SK-N-DZ (cell line): Measurements from ENCODE around the gene RIOX2.
A peak's percentile ranks its signal among the peaks of the same experiment; 100 is the strongest.

ENCODE experiments used
- DNase-seq: peaks from one replicate; pipeline ENCODE4 v3.0.0-alpha.2; 2015; ENCODE audit warnings: low spot score

Gene RIOX2

DNA sequence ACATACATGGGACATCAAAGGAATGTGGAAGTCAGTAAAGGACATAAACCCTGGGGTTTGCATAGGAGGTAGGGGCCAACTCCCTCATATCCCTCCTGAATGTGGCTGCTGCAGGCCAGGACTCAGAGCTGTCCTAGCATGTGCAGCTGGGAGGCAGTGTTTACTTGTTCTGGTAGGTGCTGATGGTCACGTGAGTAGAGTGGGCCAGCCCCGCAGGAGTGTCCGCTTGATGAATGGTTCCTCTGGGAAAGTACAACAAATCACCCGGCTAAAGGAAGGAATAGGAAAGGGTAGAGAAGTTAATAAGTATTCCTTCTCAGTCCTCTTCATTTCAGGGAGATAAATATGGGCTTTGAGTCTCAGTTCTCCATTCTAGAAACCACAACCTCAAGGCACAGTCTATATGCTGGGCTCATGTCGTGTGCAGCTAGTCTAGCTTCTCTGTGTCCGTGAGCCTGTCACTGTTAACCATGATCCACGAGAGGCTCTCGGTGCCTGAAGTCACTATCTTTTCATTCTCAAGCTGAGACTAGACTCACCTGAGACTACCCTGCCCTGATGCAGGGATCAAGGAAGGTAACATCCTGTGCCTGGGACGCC, 17.9 kb downstream of the RIOX2 start:
- DNase-seq: no peak

DNA sequence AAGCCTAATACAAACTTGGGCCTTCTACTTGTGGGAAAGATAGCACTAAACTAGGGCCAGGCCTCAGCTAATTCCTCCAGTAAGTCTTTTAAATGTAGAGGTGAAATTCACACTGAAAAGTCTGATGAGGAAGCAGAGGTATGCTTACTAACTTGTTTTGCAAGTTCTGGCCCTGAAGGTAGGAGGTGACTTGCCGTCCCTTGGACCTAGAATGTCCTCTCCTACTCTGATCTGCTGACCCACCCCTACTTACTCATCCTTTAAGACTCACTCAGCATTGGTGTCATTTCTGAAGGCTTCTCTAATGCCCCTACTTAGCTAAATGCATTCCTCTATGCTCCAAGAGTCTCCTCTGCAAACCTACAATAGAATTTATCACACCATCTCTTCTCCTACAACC, 19.4 kb downstream of the RIOX2 start:
- no peak for DNase-seq

DNA sequence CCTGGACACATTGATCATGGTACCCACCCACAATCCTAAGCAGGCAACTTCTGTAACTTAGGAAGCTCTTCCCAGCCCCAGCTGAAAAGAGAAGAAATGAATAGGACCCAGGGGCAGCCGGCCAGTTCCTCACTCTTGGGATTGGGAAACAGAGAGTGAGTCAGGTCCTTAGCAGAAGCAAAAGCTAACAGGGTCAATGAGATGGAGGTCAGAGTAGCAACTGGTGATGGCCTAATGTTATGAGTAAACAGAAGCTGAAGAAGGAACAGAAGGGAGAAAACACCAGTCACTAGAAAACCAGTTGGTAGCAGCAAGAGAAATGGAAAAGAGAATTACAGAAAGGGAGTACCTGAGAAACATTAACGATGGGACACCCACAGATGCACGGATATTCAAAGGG, 20.0 kb downstream of the RIOX2 start:
- no peak for DNase-seq

DNA sequence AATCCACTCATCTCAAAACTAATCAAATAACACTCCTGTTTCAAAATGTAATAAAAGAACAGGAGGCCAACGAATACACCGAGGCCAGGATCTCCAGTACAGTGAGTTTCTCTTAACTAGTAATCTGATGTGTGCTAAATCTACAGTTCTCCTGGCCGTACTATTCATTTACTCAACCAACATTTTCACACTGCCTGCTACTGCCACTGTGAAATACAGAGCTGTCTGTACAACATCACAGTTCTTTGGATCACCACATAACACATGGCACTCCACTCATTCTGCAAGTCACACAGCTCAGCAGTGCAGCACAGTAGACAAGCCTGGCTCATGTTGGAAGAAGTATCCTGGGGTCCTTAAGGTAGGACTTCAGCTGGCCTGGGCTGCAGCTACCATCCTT, 21.9 kb downstream of the RIOX2 start:
- DNase-seq: peak; percentile 75

DNA sequence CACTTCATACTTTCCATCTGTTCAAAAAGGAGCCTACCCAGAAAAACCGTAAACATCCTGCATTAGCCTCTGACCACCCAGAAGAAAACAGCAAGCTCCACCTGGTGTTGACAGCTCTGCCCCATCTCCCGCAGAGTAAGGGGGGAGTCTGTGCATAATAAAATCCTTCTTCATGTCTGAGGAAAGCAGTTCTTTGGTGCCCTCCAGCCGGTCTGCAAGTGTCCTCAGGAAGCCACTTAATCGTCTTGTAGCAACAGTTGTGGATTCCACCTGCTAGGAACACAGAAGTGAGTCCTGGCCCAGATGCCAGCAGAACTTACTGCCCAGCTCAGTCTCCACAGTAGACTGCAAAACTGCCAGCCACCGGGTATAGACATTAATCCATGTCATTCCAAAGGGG, 22.5 kb downstream of the RIOX2 start:
- DNase-seq: peak; percentile 27

DNA sequence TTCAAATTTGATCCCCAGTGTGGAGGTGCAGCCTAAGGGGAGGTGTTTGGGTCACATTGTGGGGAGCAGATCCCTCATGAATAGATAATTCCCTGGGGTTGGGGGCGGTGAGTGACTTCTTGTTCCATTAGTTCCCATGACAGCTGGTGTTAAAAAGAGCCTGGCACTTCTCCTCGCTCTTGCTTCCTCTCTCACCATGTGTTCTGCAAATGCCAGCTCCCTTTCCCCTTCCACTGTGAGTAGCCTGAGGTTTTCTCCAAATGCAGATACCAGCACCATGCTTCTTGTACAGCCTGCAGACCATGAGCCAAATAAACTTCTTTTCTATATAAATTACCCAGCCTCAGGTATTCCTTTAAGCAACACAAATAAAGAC, 23.1 kb downstream of the RIOX2 start:
- no peak for DNase-seq

DNA sequence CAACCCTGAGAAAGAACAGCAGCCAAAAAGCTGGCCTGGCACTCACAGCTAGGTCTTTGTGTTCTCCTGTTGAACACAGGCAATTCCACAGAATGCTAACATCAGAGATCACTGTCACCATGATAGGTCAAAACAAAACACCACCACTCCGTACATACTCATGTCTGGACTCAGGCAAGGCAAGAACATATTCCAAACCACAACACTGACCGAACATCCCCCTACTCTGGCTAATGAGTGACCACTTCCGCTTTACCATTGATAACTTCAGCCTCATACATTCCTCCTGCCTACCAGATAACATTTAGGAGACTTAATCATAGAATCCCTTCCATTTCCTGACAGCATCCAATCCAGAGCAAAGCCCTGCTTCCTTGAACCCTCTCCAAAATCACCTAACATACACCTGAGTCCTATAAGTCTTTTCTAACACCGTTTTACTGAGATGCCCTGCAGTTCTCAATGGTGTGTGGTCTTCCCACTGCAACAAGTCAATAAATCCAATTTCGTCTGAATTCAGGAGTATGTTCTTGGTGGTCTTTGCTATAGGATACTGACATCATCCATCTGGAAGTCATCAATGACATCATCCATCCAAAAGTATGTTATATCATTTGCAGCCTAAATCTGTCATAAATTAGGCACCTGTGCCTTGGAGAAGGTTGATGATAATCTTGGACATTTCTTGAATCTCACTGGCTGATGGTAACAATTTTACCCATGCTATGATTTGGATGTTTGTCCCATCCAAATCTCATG, 23.7 kb downstream of the RIOX2 start:
- DNase-seq: no peak

DNA sequence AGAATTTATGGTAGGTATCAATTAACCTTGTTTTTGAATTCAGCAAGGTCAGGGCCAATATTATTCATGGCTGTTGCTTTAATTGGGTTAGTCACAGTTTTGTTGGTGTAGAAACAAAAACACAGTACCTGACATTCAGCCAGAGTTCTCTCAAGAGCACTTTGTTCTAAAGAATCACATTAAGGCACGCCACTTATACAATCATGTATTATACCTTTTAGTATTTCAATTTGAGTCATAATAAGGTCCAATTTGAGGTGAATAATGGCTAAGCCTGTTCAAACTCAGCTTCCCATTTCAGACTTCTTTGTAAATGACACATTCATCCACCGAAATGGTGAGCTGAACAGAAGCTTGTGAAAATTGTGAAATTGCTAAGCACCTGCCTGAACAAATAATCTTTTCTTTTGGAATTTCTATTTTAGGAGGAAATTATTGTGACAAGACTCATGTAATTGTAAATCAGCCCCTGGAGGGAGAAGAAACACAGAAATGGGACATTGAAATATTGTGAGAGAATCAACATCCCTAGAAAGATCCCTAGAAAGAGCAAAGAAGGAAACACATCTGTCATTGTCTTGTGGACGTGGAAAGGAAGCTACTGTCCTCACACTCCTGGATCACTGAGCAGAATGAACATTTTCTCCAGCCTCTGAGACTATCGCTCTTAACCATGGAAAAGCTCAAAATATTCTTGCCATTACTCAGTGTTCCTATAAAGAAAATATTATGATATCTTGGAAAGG, 29.3 kb downstream of the RIOX2 start:
- no peak for DNase-seq

DNA sequence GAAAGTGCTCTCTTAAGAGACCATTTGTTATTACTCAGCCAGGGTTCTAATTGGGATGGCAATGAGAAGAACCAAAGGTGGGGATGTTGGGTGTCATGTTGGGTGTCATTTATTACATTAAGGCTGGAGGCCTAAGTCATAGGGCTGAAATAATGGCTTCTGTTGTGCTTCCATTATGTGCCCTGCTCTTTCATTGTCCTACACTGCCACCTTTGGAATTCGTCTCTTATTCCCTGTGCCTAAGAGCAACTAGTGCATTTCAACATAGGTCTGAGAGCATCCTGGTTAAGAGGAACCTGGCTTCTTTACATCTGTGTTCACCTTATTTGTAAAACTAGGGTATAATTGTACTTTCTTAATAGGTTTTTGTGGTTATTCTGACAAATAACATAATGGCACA, 32.2 kb downstream of the RIOX2 start:
- peak; percentile 16 for DNase-seq

DNA sequence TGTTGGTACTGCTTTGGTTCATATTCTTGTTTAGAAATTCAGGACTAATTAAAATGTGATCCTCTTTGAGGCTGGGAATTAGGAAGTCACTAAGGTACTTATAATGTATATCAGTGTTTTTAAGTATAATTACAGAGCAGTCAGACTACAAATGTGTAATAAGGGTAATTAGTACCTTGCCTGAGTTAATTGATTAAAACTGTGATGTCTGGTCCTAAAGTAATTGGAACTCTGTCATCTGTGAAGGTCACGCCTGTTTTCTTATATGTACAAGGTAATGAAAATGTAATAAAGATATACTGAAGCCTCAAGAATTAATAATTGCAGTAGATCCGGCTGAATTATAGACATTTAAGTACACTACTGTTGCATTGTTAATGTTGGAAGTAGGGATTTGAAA, 32.8 kb downstream of the RIOX2 start:
- no peak for DNase-seq

DNA sequence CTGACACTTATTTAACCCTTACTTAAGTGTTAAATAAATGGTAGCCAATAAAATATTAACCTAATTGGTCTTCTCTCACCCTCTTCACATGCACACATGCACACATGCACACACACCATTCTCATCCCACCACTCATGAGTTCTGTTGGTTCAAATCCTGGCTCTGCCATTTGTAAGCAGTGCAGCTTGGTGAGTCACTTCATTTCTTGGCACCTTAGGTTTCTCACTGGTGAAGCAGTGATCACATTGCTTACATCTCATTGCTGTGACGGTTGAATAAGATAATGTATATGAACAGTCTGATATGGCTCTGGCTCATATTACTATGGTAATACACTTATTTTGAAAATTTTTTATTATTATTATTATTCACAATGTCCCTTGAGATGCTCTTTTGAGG, 33.8 kb downstream of the RIOX2 start:
- DNase-seq: no peak

DNA sequence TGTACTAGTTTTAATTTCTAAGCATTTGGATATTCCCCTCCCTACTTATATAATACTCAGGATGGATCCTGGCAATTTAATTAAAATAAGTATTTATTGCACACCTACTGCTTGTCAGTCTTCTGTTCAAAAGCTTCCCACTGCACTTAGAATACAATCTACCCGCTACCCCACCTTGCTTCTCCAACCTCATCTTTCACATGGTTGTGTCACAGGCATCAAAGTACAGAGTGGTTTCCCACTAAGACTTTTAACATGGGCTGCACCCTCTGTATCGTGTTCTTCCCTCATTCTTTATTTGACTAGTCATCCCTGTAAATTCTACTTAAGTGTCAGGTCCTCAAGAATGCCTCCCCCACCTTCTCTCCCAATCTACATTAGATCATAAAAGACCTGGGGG, 35.0 kb downstream of the RIOX2 start:
- DNase-seq: no peak

DNA sequence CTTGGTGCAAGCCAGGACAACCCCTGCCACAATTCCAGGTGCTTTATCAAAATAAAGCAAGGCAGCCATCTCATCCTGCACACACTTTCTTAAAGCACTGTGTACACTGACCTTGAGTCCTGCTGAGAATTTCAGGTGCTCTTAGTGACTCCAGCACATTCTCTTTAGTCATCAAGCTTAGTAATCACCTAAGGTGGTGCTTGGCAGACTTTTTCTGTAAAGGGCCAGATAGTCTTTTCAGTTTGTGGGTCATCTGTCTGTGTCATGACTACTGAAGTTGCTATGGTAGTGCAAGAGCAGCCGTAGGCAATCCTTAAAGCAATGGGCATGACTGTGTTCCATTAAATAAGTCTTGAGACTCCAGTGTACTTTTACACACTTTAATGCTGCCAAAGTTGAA, 36.4 kb downstream of the RIOX2 start:
- DNase-seq: no peak

DNA sequence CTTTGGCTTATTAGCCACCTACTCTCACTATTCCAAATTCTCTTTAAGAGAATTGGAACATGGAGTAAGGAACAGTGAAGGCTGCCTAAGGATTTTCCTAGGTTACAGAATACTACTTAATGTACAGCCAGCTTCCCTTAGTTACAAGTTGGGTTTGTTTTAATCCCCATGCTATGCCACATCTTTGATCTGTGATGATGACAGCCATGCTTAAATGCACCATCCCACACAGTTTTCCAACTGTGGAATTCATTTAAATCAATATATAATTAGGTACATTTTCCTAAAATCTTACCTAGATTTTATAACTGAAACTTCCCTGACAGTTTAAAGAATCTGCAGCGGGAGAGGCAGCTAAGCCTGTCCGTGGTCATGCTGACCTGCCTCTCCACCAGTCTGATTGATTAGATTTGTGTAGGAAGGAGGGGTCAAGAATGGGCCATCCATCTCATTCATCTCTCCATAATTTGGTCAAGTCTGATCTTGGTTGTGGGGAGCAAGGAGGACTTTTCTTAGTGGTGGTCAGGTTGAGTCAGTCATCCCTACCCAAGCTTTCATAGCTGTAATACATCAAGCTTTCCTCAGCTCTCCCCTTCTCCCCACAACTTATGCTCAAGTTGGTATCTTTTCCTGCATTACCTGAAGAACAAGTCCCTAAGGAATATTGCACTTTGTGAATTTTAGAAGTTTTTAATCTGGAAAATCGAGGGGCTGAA, 37.1 kb downstream of the RIOX2 start:
- no peak for DNase-seq

DNA sequence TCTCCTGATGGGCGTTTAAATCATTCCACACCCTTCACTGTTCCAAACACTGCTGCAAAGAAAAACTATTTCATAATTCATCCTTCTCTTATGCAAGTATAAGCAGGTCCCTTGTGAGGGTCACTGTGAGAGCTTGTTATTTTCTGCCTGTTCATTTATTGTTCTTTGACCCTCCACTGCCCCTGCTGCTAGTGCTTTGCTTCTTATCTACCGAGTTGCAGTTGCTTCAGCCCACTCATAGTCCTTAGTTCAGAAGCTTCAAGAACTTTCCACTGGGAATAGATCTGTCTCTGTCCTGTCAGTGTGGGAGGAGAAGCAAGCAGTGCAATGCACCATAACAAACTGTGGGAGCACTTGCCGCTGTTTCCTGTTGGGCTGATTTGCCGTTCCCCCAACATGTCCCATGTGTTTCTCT, 39.8 kb downstream of the RIOX2 start:
- no peak for DNase-seq

DNA sequence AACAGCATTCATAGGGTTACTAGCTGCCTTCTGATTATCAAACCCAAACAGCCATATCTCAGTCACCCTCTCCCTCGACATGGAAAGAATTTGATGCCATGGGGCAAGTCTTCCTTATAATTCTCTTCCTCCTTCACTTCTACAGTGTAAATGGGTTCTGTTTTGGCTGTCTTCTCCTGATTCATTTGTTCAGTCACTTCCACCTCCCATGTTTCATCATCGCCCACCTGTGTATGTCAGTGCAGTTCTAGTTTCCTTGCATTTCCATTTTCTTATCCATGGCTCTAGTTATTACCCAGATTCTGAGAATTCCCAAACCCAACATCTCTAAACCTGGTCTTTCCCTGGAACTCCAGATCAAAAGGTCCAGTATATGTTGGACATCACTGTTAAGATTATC, 41.0 kb downstream of the RIOX2 start:
- DNase-seq: no peak

DNA sequence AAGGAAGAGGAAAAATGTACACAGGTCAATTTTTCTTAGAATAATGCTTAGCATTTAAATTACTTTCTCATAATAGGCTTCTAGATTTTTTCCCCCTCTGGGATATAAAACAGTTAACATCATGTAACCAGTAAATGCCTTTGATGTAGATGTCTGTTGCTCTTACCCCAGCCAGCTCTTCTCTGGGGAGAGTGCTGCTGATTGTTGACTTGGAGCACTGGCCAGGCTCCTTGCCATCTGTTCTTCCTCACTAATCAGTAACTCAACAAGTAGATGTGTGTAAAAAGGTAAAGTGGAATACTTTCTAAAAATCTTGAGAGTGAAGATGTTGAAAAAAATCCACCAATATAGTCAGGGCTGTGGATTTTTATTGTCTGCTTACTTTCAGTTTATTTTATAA, 42.2 kb downstream of the RIOX2 start:
- DNase-seq: no peak

DNA sequence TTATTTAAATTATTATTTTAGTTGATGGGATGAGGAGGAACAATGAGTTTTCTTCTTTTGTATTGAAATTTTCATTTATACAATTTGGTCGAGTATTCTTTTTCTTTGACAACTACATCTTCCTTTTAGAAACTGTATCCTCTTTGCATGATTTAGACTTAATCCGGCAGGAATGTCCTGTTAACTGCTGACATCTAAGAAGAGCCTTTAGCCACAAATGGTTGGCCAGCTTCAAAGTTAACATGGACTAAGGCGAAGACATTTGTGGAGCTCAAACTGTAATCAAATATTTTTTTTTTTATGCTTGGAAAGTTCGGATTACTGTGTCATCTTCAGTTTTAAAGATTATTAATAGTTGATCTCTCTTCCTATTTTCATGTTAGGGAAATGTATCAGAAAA, 43.2 kb downstream of the RIOX2 start:
- no peak for DNase-seq

DNA sequence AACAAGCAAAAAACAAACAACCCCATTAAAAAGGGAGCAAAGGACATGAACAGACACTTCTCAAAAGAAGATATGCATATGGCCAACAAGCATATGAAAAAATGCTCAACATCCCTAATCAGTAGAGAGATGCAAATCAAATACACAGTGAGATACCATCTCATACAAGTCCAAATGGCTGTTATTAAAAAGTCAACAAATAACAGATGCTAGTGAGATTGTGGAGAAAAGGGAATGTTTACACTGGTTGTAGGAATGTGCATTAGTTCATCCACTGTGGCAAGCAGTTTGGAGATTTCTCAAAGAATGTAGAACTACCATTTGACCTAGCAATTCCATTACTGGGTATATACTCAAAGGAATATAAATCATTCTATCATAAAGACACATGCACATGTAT, 44.5 kb downstream of the RIOX2 start:
- DNase-seq: no peak

DNA sequence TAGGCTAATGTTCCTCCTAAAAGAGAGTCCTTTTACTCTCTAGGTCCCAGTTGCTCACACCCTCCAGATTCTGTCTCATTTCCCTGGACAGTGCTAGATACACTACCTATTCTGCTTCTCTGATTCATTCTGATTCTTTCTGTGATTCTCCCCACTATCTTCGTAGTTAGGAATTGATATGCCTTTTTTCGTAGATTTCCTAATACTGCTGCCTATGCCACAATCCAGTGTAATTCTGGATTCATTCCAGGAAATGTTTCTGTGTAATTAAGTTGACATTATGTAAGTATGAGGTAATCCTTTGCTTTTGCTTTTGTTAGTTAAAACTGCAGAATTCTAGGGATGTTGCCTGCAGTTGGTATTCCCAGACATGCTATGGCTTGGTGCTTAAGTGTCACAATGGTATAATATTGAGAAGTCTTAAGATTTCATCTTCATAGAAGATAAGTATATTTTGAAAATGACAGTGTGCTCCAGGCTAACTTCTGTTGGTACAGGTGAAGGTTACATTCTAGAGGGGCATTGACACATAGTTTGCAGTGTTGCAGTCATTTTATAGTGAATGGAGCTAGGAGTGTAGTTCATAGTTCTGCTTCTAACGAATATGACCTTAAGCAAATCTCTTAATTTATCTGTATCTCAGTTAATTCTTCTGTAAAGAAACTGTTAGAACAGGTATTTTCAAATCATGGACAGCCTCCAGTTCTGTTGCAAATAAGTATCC, 54.3 kb downstream of the RIOX2 start:
- DNase-seq: no peak

DNA sequence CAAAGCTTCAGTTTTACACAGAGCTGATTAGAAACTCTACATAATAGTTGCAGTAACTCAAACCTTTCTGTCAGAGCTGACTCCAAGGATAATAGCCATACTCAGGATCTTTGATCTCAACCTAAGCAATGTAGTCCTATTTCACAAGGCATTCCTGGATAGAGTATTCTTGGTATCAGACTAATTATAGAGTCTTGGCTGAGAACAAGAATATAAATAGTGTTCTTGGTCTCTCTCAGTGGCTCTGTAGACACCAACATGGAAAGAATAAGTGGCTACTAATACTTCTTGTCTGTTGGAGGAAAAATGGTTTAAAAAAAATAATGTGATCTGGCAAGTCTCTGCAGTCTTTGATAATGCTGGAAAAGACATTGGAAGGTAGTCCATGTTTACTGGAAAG, 55.7 kb downstream of the RIOX2 start:
- DNase-seq: no peak

DNA sequence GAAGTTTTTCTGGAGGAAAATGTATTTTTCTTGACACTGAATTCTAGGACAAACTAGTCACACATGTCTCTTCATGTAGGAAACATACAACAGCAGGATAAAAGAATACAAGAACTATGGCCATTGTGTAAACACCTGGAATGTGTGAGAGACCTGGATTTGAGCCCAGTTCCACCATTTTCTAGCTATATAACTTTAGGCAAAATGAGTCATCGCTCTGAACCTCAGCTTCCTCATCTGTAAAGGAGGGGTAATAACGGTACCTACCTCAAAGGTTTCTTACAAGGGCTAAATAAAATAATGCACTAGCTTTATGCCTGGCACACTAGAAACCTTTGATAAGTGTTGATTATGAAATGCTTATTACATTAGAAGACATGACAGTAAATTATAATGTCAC, 57.8 kb downstream of the RIOX2 start:
- no peak for DNase-seq
